Parathyroid adenoma (tissue), 2 donors: ENCODE results near the gene HOXC11.

ENCODE experiments used
- H2AFZ ChIP-seq: fragments of 300-600 bp; sonication (generic); one replicate; pipeline ENCODE4 v1.7.0; 2017; ENCODE audit warnings: antibody characterized with exemption, mild to moderate bottlenecking
- H3K27ac ChIP-seq: fragments of 300-600 bp; sonication (generic); one replicate; pipeline ENCODE4 v1.7.0; 2017
- H3K27me3 ChIP-seq: fragments of 300-600 bp; sonication (generic); one replicate; pipeline ENCODE4 v1.7.0; 2017; ENCODE audit warnings: low read length; ENCODE audit not compliant: control insufficient read depth, insufficient read depth
- H3K36me3 ChIP-seq: fragments of 300-600 bp; sonication (generic); one replicate; pipeline ENCODE4 v1.7.0; 2017; ENCODE audit warnings: low read length; ENCODE audit not compliant: control insufficient read depth, insufficient read depth
- H3K4me1 ChIP-seq: fragments of 300-600 bp; sonication (generic); one replicate; pipeline ENCODE4 v1.7.0; 2017; ENCODE audit warnings: control low read depth
- H3K4me2 ChIP-seq: fragments of 300-600 bp; sonication (generic); one replicate; pipeline ENCODE4 v1.7.0; 2017; ENCODE audit warnings: low read length
- H3K4me3 ChIP-seq: fragments of 300-600 bp; sonication (generic); one replicate; pipeline ENCODE4 v1.7.0; 2017; ENCODE audit warnings: low read depth, low read length
- H3K79me2 ChIP-seq: fragments of 300-600 bp; sonication (generic); one replicate; pipeline ENCODE4 v1.7.0; 2017; ENCODE audit warnings: control low read depth
- H3K9ac ChIP-seq: fragments of 300-600 bp; sonication (generic); one replicate; pipeline ENCODE4 v1.7.0; 2017; ENCODE audit warnings: mild to moderate bottlenecking
- H3K9me3 ChIP-seq: fragments of 300-600 bp; sonication (generic); one replicate; pipeline ENCODE4 v1.7.0; 2017; ENCODE audit warnings: low read length; ENCODE audit not compliant: control insufficient read depth
- CTCF ChIP-seq: fragments of 300-600 bp; sonication (generic); IDR thresholded peaks from one replicate; pipeline ENCODE4 v1.7.0; 2017; ENCODE audit warnings: antibody characterized with exemption, mild to moderate bottlenecking
- donor health status: primary hyperparathyroidism.

The HOXC11 gene

DNA sequence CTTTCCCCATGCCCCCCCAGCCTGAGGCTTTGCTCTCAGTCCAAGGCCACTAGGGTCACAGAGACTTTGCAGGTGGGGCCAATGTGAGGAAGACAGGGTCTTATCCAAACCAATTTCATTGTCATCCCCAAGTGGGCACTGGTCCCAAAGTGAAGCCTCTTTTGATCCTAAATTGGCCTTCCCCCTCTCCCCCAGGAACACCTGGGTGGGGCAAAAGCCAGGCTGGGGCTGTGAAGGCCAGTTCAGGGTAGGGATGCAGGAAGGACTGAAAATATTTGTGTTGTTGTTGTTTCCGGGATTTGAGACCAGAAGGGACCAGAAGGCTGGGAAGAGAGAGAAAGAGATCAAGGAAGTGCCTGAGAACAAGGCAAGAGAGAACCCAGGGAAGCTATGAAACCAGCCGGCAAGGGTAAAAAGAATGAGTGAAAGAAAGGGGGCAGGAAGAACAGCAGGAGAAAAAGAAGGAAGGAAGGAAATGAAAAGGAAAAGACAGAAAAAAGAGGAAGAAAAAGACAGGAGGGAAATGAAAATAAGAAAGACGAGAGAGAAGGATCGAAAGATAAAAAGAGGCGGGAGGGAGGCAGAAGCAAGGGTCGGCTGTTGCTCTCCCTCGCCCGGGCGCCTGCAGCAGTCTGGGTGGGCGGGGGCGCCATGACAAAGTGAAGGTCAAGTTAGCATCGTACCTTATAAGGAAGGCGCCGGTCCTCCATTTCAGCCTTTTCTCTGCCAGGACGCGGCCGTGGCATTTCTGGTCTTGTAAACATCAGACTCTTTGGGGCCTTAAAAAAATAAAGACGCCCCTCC is 7.4 kb upstream of the HOXC11 start:
- TF ChIP-seq CTCF, result no peak
- Histone ChIP-seq H3K36me3 (no peaks in the 10 kb centered on the region), H3K4me3 (no peak overlapping the region)

DNA sequence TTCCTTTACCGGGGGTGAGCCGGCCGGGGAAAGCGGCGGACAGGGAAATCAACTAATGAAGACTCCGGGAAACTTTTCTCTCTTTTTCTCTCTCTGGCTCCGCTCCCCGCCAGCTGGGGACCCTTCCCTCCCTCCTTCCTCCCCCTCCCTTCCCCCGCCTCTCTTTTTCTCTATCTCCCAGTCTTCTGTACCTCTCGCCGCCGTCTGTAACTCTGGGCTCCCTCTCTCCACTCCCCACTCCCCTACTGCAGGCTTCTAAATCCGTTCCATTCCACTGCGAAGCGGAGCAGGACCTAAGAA is 6.9 kb upstream of the HOXC11 start:
- no peaks in the 10 kb centered on the region for H3K36me3 ChIP-seq
- no peak overlapping the region for H3K4me3 ChIP-seq
- H3K4me1 ChIP-seq, result no peaks in the 10 kb centered on the region
- H3K27ac ChIP-seq, result no peak overlapping the region
- no peak for TF ChIP-seq CTCF
- peaks cover 46% of the 10 kb centered on the region for H3K27me3 ChIP-seq
- H2AFZ ChIP-seq, result no peak overlapping the region
- no peaks in the 10 kb centered on the region for H3K9me3 ChIP-seq
- no peak overlapping the region for H3K4me2 ChIP-seq
- no peaks in the 10 kb centered on the region for H3K79me2 ChIP-seq
- H3K9ac ChIP-seq, result no peak overlapping the region

More for the DNA sequence above, 7.4 kb upstream of the HOXC11 start:
- H3K4me1 ChIP-seq, result no peaks in the 10 kb centered on the region
- H3K4me2 ChIP-seq, result no peak overlapping the region
- no peak overlapping the region for H2AFZ ChIP-seq
- no peak overlapping the region for H3K27ac ChIP-seq
- no peaks in the 10 kb centered on the region for H3K79me2 ChIP-seq
- H3K9me3 ChIP-seq, result no peaks in the 10 kb centered on the region
- H3K27me3 ChIP-seq, result peaks cover 44% of the 10 kb centered on the region
- H3K9ac ChIP-seq, result no peak overlapping the region

DNA sequence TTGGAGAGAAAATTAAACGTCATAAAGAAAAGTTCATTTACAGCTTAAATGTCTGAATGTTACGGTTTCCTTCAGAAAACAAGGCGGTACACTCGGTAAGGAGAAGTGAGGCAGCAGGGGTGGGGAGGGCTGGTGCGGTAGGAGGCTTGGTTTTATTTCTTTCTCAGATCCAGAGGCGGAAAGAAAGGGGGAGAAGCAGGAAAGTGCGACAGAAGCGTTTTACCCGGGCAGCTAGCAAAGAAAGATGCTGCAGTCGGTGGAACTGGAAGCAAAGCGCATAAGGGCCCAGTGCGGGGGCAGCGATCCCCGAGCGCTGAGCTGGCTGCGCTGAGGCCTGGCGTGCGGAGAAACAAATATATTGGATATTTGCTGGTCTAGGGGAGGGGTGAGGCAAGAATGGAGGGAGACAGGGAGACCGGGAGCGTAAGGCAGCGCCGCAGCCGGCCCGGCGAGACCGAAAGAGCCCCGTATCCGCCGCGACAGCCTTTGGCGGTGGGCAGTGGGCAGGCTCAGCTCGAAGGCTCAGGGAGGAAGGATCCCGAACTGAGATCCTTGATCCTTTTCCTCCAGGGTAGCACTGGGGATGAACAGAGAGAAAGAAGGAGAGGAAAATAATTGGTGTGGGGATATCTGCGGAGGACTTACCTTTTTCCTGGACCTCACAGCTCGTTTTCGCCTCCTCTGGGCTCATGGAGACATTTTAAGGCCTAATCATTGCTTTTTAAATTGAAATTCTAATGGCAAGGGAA is 6.4 kb upstream of the HOXC11 start:
- no peaks in the 10 kb centered on the region for H3K4me1 ChIP-seq
- H3K9me3 ChIP-seq, result no peaks in the 10 kb centered on the region
- no peak overlapping the region for H3K9ac ChIP-seq
- no peak overlapping the region for H3K27ac ChIP-seq
- no peaks in the 10 kb centered on the region for H3K79me2 ChIP-seq
- H3K4me3 ChIP-seq, result no peak overlapping the region
- H3K27me3 ChIP-seq, result peaks cover 46% of the 10 kb centered on the region
- no peak overlapping the region for H3K4me2 ChIP-seq
- no peaks in the 10 kb centered on the region for H3K36me3 ChIP-seq
- no peak for TF ChIP-seq CTCF
- no peak overlapping the region for H2AFZ ChIP-seq

DNA sequence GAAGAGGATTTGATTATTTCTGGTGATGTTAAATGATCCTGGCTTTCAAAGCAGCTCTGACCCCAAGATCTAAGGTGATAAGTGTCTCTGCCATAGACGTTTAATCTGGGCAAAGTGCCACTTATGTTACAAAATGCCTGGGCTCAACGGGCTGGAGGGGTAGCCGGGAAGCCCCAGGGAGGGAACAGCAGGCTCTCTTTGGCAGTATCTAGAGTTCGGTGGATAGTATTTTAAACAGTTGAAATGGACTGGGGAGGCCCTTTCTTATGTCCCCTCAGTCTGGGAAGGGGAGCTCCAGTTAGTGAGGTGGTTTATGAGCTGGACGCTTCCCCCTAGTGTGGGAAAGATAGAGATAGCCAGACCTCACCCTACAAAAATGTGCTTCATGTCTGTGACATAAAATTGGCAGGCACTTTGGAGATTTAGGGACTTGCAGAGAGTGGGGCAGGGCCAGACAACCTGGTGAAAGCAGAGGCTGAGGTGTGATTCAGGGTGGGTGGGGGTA is 5.5 kb upstream of the HOXC11 start:
- H3K27ac ChIP-seq, result no peak overlapping the region
- no peak for TF ChIP-seq CTCF

More for the DNA sequence above, 5.5 kb upstream of the HOXC11 start:
- no peaks in the 10 kb centered on the region for H3K36me3 ChIP-seq
- H3K4me2 ChIP-seq, result no peak overlapping the region
- H3K4me1 ChIP-seq, result no peaks in the 10 kb centered on the region
- H3K27me3 ChIP-seq, result peaks cover 41% of the 10 kb centered on the region
- no peaks in the 10 kb centered on the region for H3K79me2 ChIP-seq
- H3K4me3 ChIP-seq, result no peak overlapping the region
- no peak overlapping the region for H2AFZ ChIP-seq
- H3K9me3 ChIP-seq, result no peaks in the 10 kb centered on the region
- no peak overlapping the region for H3K9ac ChIP-seq
